OCI-M2 (cell line): ENCODE data around the gene FILIP1.

Experiments used
- DNase-seq: peaks from one replicate; lab custom pipeline; 2025; ENCODE audit not compliant: unreplicated experiment; lab: John Stamatoyannopoulos, UW

Gene FILIP1

GRCh38 chr6:75299801-75300530 is 193.6 kb downstream of the FILIP1 start:
- no peak for DNase-seq

GRCh38 chr6:75296811-75297779 is 196.5 kb downstream of the FILIP1 start:
- no peak for DNase-seq

GRCh38 chr6:75292555-75292954 is 201.0 kb downstream of the FILIP1 start:
- no peak for DNase-seq

- no peak for DNase-seq
Measured at GRCh38 chr6:75291744-75292143, 201.9 kb downstream of the FILIP1 start.

GRCh38 chr6:75291331-75291730 is 202.3 kb downstream of the FILIP1 start:
- DNase-seq: no peak

- no peak for DNase-seq
Measured at GRCh38 chr6:75290136-75290945, 203.3 kb downstream of the FILIP1 start.

GRCh38 chr6:75288023-75288422 is 205.6 kb downstream of the FILIP1 start:
- DNase-seq: no peak

- no peak for DNase-seq
Measured at GRCh38 chr6:75287424-75287823, 206.2 kb downstream of the FILIP1 start.

GRCh38 chr6:75286955-75287354 is 206.6 kb downstream of the FILIP1 start:
- no peak for DNase-seq

- DNase-seq: peak; percentile 89
Measured at GRCh38 chr6:75285283-75285639, 208.3 kb downstream of the FILIP1 start.

GRCh38 chr6:75284632-75285282 is 208.8 kb downstream of the FILIP1 start, which contains the start of gene TMEM30A:
Gene TMEM30A (minus strand): TSS chr6:75284792. CDS start chr6:75284638, 154 bp downstream.
- DNase-seq: peak; percentile 91

GRCh38 chr6:75283907-75284631 is 209.5 kb downstream of the FILIP1 start:
- DNase-seq: no peak

- no peak for DNase-seq
Measured at GRCh38 chr6:75282706-75283105, 210.9 kb downstream of the FILIP1 start.

- no peak for DNase-seq
Measured at GRCh38 chr6:75281653-75282052, 211.9 kb downstream of the FILIP1 start.

- no peak for DNase-seq
Measured at GRCh38 chr6:75280131-75280855, 213.3 kb downstream of the FILIP1 start.

GRCh38 chr6:75279418-75279817 is 214.2 kb downstream of the FILIP1 start:
- no peak for DNase-seq

GRCh38 chr6:75278474-75279077 is 215.0 kb downstream of the FILIP1 start:
- no peak for DNase-seq

- DNase-seq: no peak
Measured at GRCh38 chr6:75275067-75275466, 218.5 kb downstream of the FILIP1 start.

- DNase-seq: no peak
Measured at GRCh38 chr6:75273009-75273408, 220.6 kb downstream of the FILIP1 start.
